ENCODE results near the gene SEMA3G. TPM values are rescaled to one million over a fixed set of nuclear protein-coding genes. Genes with fewer than 3 reads are reported as not detected.

SEMA3G gene
- total and polyA plus RNA-seq, 2 experiments from 2014 or later: 0.47 to 2.5 TPM

- Histone ChIP-seq H2AFZ (no peak overlapping the region), H3K36me3 (ENCODE audit: insufficient read depth) (no peaks in the 10 kb centered on the region), H3K4me3 (no peak overlapping the region), H4K20me1 (replicated peaks; ENCODE audit: insufficient read depth) (no peaks in the 10 kb centered on the region), H3K27me3 (ENCODE audit: insufficient read depth) (no peaks in the 10 kb centered on the region), H3K27ac (ENCODE audit: low read depth) (no peak overlapping the region), H3K4me1 (ENCODE audit: insufficient read depth) (no peaks in the 10 kb centered on the region), H3K79me2 (replicated peaks; ENCODE audit: insufficient read depth) (no peaks in the 10 kb centered on the region), H3K4me2 (no peak overlapping the region), H3F3A (replicated peaks; ENCODE audit: low read depth) (no peaks in the 10 kb centered on the region), H3K9me2 (ENCODE audit: insufficient read depth) (peaks cover 7% of the 10 kb centered on the region; the same call in 1 of the 2 replicates)
- peaks cover 11% of the 10 kb centered on the region for H3K27me3 Mint-ChIP-seq (ENCODE audit: insufficient read depth, low read depth, poor library complexity)
- H3K27ac Mint-ChIP-seq: no peak overlapping the region
- H3K9me3 Mint-ChIP-seq: no peaks in the 10 kb centered on the region
- H3K4me3 Mint-ChIP-seq: no peak overlapping the region
- peaks cover 8% of the 10 kb centered on the region; the same call in 2 of the 3 replicates for H3K4me1 Mint-ChIP-seq
- no peaks in the 10 kb centered on the region; the same call in 2 of the 3 replicates for H3K36me3 Mint-ChIP-seq (ENCODE audit: low read depth)
- TF ChIP-seq EZH2phosphoT487 (IDR thresholded peaks at IDR 0.05; ENCODE audit: unreplicated experiment) (no peak), NANOG (IDR thresholded peaks at IDR 0.05; ENCODE audit: borderline replicate concordance) (no peak), POLR2AphosphoS5 (IDR thresholded peaks at IDR 0.05; ENCODE audit: low read depth) (no peak), JUNB (IDR thresholded peaks at IDR 0.05; ENCODE audit: unreplicated experiment) (no peak), CTCF (conservative IDR thresholded peaks at IDR 0.05; ENCODE audit: low read depth in 2 of 2) (no peak), ZNF331 (CRISPR knock-in tag; IDR thresholded peaks at IDR 0.05; ENCODE audit: low read depth) (no peak), STAT1 (IDR thresholded peaks at IDR 0.05; ENCODE audit: unreplicated experiment) (no peak), EZH2 (IDR thresholded peaks at IDR 0.05; ENCODE audit: low read depth, unreplicated experiment) (no peak), CREB1 (CRISPR knock-in tag; IDR thresholded peaks at IDR 0.05; ENCODE audit: low read depth) (no peak), ZNF462 (CRISPR knock-in tag; IDR thresholded peaks at IDR 0.05) (no peak), ZNF114 (CRISPR knock-in tag; IDR thresholded peaks at IDR 0.05) (no peak), REST (IDR thresholded peaks at IDR 0.05; ENCODE audit: unreplicated experiment) (no peak), ETS1 (IDR thresholded peaks at IDR 0.05) (no peak)
- no peak for DNase-seq (ENCODE audit: low spot score)
- no peak for ATAC-seq
Observed at GRCh38 chr3:52440671-52441070, 4.2 kb downstream of the SEMA3G start.

Data from GM23338 (cell line).